AG04449 (cell line): Measurements from ENCODE around the gene FRG2B.
"Not testable (repeated sequence)": the region's sequence is repeated elsewhere in the genome, so short reads cannot be mapped to it uniquely, and the experiment has no call there.

ENCODE experiments used
- CTCF ChIA-PET: fragments of 350-600 bp; formaldehyde crosslinking; extraction: SDS; loops from one replicate; lab custom pipeline; 2021; ENCODE audit warnings: antibody characterized with exemption; lab: Yijun Ruan, JAX
- POLR2A ChIA-PET: fragments of 400-600, 350-600 bp; formaldehyde crosslinking; extraction: SDS; loops from one replicate; lab custom pipeline; 2020; ENCODE audit warnings: antibody characterized with exemption, inconsistent platforms; lab: Yijun Ruan, JAX
- DNase-seq: peaks from one replicate; pipeline ENCODE4 v3.0.0-alpha.2; 2010; ENCODE audit warnings: low read depth, low spot score
- H3K4me3 ChIP-seq: 2 replicates; pipeline ENCODE4 v1.5.1; 2011; ENCODE audit warnings: low read depth, mild to moderate bottlenecking, control low read depth, low read length

The FRG2B gene

DNA sequence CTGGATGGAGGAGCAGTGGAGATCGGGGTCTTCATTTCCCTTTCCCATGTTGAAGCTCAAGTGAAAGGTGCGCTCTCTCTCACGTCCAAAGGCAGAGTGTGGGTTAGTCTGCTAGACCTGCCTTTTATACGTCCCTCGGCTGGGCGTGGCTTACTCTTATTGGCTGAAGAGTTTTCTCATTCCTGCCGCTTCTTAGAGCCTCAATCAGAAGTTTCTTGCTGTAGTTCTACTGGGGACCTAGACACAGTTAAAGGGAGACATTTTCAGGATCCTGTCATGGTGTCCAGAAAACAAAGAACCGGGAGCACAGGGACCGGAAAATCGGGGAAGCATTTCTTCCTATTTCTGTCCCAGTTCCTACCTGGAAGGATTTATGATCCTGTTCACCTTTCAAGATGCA is at the start of gene FRG2B:
FRG2B (minus strand) TSS at position 101 of the 400 bp plus-strand sequence; CDS start at position 48, 53 bp downstream.
- H3K4me3 ChIP-seq, DNase-seq, POLR2A ChIA-PET, CTCF ChIA-PET: not testable (repeated sequence)

DNA sequence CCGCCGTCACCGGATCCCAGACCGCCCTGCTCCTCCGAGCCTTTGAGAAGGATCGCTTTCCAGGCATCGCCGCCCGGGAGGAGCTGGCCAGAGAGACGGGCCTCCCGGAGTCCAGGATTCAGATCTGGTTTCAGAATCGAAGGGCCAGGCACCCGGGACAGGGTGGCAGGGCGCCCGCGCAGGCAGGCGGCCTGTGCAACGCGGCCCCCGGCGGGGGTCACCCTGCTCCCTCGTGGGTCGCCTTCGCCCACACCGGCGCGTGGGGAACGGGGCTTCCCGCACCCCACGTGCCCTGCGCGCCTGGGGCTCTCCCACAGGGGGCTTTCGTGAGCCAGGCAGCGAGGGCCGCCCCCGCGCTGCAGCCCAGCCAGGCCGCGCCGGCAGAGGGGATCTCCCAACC is 40.9 kb upstream of the FRG2B start:
- DNase-seq, CTCF ChIA-PET, H3K4me3 ChIP-seq, POLR2A ChIA-PET: not testable (repeated sequence)

GRCh38 chr10:133663544-133664160 is 37.1 kb upstream of the FRG2B start:
- CTCF ChIA-PET, POLR2A ChIA-PET, H3K4me3 ChIP-seq, DNase-seq: not testable (repeated sequence)

DNA sequence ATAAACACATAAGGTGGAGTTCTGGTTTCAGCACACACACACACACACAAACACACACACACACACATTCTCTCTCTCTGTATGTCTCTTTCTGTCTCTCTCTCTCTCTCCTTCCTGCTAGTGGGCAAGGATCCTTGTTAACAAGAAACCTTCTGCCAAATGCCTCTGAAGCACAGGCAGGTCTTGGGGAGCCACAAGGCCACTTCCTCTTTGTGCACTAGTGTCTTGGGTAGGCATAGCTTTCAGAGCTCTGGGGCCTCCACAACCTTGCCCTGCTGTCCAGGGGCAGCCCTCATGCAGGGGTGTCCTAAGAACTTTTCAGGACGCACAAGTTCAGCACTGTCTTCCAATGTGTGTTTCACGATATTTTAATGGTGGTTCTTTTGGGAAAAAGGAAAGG is 34.5 kb upstream of the FRG2B start:
- CTCF ChIA-PET, DNase-seq, POLR2A ChIA-PET, H3K4me3 ChIP-seq: not testable (repeated sequence)

GRCh38 chr10:133660516-133660915 is 33.9 kb upstream of the FRG2B start:
- POLR2A ChIA-PET, DNase-seq, H3K4me3 ChIP-seq, CTCF ChIA-PET: not testable (repeated sequence)

DNA sequence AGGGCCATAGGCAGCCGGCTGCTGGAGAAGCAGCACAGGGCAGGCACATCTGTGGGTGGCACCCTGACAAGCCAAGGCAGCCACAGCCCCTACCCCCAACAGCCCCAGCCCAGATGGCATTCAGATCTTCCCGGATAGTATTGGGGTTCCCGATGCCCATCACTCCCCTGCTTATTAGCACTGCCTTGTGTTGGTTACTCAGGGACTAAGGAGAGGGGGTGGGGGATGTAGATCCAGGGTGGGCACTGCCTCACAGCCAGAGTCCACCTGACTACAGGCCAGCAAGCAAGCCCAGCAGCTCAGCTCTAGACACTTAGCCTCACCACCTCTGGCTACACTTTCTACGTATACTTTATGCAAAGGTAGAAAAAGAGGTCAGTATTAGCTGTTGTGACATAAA is 30.7 kb upstream of the FRG2B start:
- DNase-seq, CTCF ChIA-PET, POLR2A ChIA-PET, H3K4me3 ChIP-seq: not testable (repeated sequence)

DNA sequence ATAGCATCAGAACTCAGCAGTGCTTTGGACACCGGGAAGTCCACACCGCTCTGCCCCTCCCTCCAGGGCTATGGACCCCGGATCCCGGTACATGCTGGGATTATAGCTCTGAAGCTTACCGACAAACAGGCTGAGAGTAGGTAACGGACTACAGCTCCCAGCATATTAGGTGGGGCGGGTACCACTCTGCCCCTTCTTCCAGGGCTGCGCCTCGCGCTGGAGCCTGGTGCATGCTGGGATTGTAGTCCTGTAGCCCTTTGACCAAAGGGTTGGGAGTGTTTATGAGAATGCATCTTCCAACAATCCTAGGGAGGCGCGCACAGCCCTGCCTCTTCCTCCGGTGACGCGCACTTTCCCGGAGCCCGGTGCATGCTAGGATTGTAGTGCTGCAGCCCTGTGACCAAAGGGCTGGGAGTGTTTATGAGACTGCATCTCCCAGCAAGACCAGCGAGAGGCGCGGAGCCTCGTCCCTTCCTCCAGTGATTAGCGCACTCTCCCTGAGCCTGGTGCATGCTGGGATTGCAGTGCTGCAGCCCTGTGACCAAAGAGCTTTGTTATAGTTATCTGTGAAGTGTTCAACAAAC is 22.4 kb upstream of the FRG2B start:
- DNase-seq, POLR2A ChIA-PET, CTCF ChIA-PET, H3K4me3 ChIP-seq: not testable (repeated sequence)

DNA sequence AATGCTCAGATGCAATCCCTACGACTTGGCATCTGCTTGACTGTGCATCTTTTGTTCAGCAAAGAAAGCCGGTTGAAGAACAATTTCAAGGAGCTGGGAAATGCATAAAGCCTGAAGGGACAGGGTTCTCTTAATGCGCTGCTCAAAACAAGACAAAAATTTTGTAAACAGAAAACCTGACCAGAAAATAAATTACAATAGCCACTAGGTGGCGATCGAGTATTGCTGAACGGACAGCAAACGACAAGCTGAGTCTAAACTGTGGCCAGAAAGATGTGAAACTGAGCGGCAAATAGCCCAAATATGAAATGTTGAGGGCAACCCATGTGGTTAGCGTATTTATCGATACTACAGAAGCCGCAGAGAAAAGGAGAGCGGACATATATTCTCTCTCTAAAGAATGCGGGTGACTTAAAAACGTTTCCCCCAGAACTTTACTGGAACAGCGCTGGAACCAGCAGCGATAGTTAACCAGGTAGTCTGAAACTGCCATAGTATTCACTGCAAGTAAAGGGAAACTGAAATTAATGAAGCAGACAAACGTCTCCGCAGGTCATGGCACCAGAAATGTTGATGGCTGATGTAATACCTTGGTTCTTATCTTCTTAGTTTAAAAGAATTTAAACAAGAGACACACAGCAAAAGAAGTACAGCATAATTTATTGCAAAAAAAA is 20.6 kb upstream of the FRG2B start:
- H3K4me3 ChIP-seq, CTCF ChIA-PET, POLR2A ChIA-PET, DNase-seq: not testable (repeated sequence)

DNA sequence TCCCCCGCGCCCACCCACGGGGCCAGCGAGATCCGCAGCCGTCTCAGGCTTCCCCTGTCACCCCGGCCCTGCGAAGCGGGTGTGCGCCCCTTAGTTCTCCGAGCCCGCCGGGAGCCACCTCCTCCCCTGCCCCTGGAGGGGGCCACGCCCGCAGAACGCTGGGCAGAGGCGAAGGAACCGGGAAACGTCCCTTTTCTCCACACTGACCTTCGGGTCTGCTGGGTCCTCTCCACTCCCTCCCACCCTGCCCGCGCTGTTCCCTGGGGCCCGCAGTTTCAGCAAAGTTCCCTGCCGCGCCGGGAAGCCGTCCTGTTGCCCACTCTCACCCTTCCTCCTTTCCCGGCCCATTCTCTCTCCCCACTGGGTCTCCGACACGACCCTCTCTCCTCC is 11.2 kb upstream of the FRG2B start:
- H3K4me3 ChIP-seq, POLR2A ChIA-PET, CTCF ChIA-PET, DNase-seq: not testable (repeated sequence)

- CTCF ChIA-PET, POLR2A ChIA-PET, DNase-seq, H3K4me3 ChIP-seq: not testable (repeated sequence)
Measured at GRCh38 chr10:133637202-133637845, 10.7 kb upstream of the FRG2B start.

DNA sequence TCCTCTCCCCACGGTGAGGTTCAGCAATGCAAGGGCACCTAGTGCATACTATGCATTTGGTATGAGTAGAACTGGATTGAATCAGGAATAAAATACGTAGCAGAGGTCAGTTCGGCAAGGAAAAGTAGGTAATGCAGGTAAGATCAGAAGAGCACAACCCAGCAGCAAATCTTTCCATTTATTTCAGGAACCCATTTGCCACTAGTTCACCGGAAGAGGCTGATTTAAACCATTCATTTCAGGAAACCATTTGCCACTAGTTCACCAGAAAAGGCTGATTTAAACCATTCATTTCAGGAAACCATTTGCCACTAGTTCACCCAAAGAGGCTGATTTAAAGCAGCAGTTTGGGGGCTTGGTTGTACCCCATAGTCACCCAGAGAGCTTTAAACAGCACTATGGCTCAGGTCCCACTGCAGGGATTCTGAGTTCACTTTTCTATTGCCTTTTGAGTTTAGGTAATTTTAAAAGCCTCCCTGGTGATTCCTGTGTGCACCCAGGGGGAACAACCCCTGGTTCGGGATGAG is 4.2 kb upstream of the FRG2B start:
- CTCF ChIA-PET, POLR2A ChIA-PET, H3K4me3 ChIP-seq, DNase-seq: not testable (repeated sequence)

- H3K4me3 ChIP-seq, POLR2A ChIA-PET, CTCF ChIA-PET, DNase-seq: not testable (repeated sequence)
Measured at GRCh38 chr10:133622544-133622943, 4.1 kb downstream of the FRG2B start.
